Peyer's patch (tissue), 4 donors: ENCODE data around the gene TMEM165. TPM values are rescaled to one million over a fixed set of nuclear protein-coding genes. Genes with fewer than 3 reads are reported as not detected.

ENCODE experiments used
- DNase-seq, 3 donors: peaks; one replicate each; pipeline ENCODE4 v3.0.0-alpha.2; 2017 to 2019
- H3K27ac ChIP-seq, 4 donors: fragments of 200-600 bp; sonication (generic); one replicate each; pipeline ENCODE4 v1.5.1; 2016 to 2019
- H3K27me3 ChIP-seq, 2 donors: fragments of 200-600 bp; sonication (generic); one replicate each; pipeline ENCODE4 v1.5.1; 2019
- H3K36me3 ChIP-seq, 3 donors: fragments of 200-600 bp; sonication (generic); one replicate each; pipeline ENCODE4 v1.5.1; 2016 to 2019
- H3K4me1 ChIP-seq, 4 donors: fragments of 200-600 bp; sonication (generic); one replicate each; pipeline ENCODE4 v1.5.1; 2016 to 2019
- H3K4me3 ChIP-seq, 4 donors: fragments of 200-600 bp; sonication (generic); 1 replicate in 3 of 4; 2 replicates in 1 of 4; pipeline ENCODE4 v1.5.1; 2016 to 2019; ENCODE audit warnings: mild to moderate bottlenecking in 1 of 4
- H3K9me3 ChIP-seq, 4 donors: fragments of 200-600 bp; sonication (generic); one replicate each; pipeline ENCODE4 v1.5.1; 2016 to 2019; ENCODE audit warnings: mild to moderate bottlenecking in 1 of 4
- CTCF ChIP-seq, 6 experiments: fragments of 450-650 bp in 4 of 6; fragments of 200-600 bp in 2 of 6; sonication (generic) in 1 of 6; IDR thresholded peaks; one replicate each; pipeline ENCODE4 v1.5.1; 2017 to 2019; ENCODE audit warnings: antibody characterized with exemption in 6 of 6, mild to moderate bottlenecking in 3 of 6, moderate library complexity in 1 of 6
- POLR2A ChIP-seq, 2 donors: fragments of 450-650 bp; IDR thresholded peaks; one replicate each; pipeline ENCODE4 v1.5.1; 2017; ENCODE audit warnings: antibody characterized with exemption in 2 of 2, mild to moderate bottlenecking in 2 of 2, moderate library complexity in 2 of 2
- total RNA-seq, 4 donors: library from RNA; depleted of rRNA; stranded (reverse); fragments of >200 nt; gene quantifications; one replicate each; pipeline ENCODE4 v1.1.0, GENCODE V29; 2016

The TMEM165 gene
- total RNA-seq, 4 donors from 2014 or later = 78.2 to 105 (median 91.4) TPM

DNA sequence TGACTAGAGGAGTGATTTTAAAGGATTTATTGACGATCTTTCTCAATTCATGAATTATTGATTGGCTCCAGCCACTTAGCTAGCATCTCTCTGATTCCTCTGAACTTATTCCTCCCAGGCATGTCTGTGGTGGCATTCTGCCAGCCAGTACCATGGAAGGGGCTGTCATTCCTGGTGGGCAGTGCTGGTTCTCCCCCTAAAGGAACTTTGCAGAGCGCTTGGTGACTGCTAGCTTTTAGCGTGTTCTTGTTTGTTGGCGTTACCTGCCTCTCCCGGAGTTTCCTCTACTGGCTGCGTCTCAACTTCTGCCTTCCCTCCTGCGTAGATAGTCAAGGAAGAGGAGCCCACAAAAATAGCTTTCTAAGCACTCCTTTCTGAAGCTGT lies 30.4 kb upstream of the TMEM165 start:
- no peaks in the 10 kb centered on the region for H3K4me1 ChIP-seq
- H3K4me3 ChIP-seq = no peak overlapping the region
- no peaks in the 10 kb centered on the region for H3K36me3 ChIP-seq
- TF ChIP-seq CTCF (IDR thresholded peaks at IDR 0.05) = no peak
- TF ChIP-seq POLR2A (IDR thresholded peaks at IDR 0.05) = no peak
- no peak overlapping the region for H3K27ac ChIP-seq
- H3K27me3 ChIP-seq = no peaks in the 10 kb centered on the region
- no peaks in the 10 kb centered on the region for H3K9me3 ChIP-seq
- DNase-seq = no peak

GRCh38 chr4:55366621-55367020 lies 29.1 kb upstream of the TMEM165 start:
- H3K4me1 ChIP-seq = no peaks in the 10 kb centered on the region
- no peaks in the 10 kb centered on the region for H3K36me3 ChIP-seq
- H3K27me3 ChIP-seq = no peaks in the 10 kb centered on the region
- no peak overlapping the region for H3K4me3 ChIP-seq
- TF ChIP-seq CTCF (IDR thresholded peaks at IDR 0.05) (no peak), POLR2A (IDR thresholded peaks at IDR 0.05) (no peak)
- no peak overlapping the region for H3K27ac ChIP-seq
- DNase-seq = no peak
- H3K9me3 ChIP-seq = no peaks in the 10 kb centered on the region

DNA sequence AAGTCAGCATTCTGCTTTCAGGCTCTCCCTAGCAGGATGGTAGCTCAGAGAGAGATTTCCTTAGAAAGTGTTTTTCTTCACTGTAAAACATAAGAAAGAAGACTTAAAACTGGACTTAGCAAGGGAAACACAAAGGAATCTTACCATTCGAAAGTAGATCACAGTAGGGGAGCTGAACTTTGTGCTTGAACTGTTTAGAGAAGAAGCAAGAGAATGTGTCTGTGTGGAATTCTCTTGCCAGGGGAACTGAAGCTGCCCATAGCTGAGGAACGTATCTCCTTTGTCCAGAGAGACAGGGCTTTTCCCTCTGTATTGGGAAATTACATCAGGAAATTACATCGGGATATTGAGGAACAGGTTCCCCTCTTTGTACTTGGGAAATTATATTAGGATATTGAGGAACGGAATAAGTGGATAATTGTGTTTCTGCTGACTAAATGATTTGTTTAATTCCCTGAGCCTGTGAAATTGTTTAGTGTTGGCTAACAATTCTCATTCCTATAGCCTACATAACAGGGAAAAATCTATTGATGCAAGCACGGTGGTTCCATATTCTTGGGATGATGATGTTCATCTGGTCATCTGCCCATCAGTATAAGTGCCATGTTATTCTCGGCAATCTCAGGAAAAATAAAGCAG lies 28.6 kb upstream of the TMEM165 start:
- H3K27me3 ChIP-seq = no peaks in the 10 kb centered on the region
- H3K27ac ChIP-seq = no peak overlapping the region
- TF ChIP-seq POLR2A (IDR thresholded peaks at IDR 0.05) = no peak
- TF ChIP-seq CTCF (IDR thresholded peaks at IDR 0.05) = no peak
- DNase-seq = no peak
- H3K36me3 ChIP-seq = no peaks in the 10 kb centered on the region
- H3K9me3 ChIP-seq = no peaks in the 10 kb centered on the region
- no peaks in the 10 kb centered on the region for H3K4me1 ChIP-seq
- no peak overlapping the region for H3K4me3 ChIP-seq

DNA sequence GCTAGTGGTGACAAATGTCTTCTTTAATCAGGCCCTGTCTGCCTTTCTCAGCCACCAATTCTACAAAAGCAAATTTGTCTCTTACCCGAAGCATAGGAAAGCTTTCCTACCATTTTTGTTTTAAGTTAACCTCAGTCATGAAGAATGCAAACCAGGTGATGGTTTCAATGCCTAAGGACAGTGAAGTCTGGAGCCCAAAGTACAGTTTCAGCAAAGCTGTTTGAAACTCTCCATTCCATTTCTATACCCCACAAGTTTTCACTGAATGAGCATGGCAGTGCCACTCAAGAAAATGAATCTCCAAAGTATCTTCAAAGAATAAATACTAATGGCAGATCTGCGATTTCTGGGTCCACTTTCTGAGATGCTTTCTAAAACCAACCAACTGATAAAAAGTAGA lies 25.8 kb upstream of the TMEM165 start:
- H3K36me3 ChIP-seq = no peaks in the 10 kb centered on the region
- DNase-seq = no peak
- H3K4me1 ChIP-seq = no peaks in the 10 kb centered on the region
- no peaks in the 10 kb centered on the region for H3K27me3 ChIP-seq
- no peak overlapping the region for H3K27ac ChIP-seq
- no peak for TF ChIP-seq CTCF (IDR thresholded peaks at IDR 0.05)
- no peak for TF ChIP-seq POLR2A (IDR thresholded peaks at IDR 0.05)
- H3K9me3 ChIP-seq = no peaks in the 10 kb centered on the region
- H3K4me3 ChIP-seq = no peak overlapping the region

DNA sequence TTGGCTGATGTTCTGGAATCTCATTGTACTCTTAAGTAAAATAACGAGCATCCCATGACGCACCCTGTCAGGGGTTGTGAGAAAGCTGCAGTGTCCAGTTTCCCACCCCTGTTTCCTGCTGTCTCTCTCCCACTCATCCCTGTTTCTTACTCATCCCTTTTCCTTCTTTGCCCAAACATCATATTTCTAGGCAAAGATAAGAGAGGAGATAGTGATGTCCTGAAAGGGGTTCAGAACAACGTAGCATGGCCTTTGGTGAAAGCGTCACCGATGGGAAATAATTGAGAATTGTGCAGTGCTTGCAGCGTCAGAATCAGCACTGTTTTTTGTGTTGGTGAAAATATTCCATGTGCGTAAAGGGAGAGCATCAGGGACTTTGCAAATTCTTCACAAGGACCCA lies 23.5 kb upstream of the TMEM165 start:
- DNase-seq = no peak
- Histone ChIP-seq H3K9me3 (no peaks in the 10 kb centered on the region), H3K4me1 (no peaks in the 10 kb centered on the region), H3K27ac (no peak overlapping the region), H3K36me3 (no peaks in the 10 kb centered on the region), H3K4me3 (no peak overlapping the region), H3K27me3 (no peaks in the 10 kb centered on the region)
- TF ChIP-seq CTCF (IDR thresholded peaks at IDR 0.05) = no peak
- TF ChIP-seq POLR2A (IDR thresholded peaks at IDR 0.05) = no peak

DNA sequence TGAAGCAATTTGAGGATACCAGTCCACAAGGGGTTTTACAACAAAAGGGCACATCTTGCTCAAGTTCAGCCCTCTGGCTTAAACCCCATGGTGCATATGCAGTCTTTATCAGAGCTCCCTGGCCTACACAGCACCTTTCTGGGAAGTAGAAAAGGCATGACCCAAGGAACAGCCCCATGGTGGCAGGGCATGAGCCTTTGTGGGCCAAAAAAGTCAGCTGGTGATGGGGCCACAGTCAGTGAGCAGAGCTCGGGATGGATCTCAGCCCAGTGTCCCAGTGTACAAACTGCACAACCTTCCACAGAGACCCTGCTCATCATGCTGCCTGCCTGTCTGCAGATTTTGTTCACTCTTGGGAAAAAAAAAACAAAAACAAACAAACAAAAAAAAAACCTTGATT lies 22.3 kb upstream of the TMEM165 start:
- H3K4me1 ChIP-seq = no peaks in the 10 kb centered on the region
- no peaks in the 10 kb centered on the region for H3K27me3 ChIP-seq
- TF ChIP-seq POLR2A (IDR thresholded peaks at IDR 0.05) (no peak), CTCF (IDR thresholded peaks at IDR 0.05) (no peak)
- no peak overlapping the region for H3K4me3 ChIP-seq
- H3K27ac ChIP-seq = no peak overlapping the region
- DNase-seq = no peak
- H3K36me3 ChIP-seq = no peaks in the 10 kb centered on the region
- no peaks in the 10 kb centered on the region for H3K9me3 ChIP-seq
